OCI-LY7 (cell line): Measurements from ENCODE around the gene GRID1. TPM values are rescaled to one million over a fixed set of nuclear protein-coding genes. Genes with fewer than 3 reads are reported as not detected.

Experiments used
- BruUV-seq: library from RNA; stranded (reverse); fragments of 400-500 nt; replicated peaks from 2 replicates; lab custom pipeline; 2021; lab: Mats Ljungman, UMichigan
- CTCF ChIA-PET: fragments of 300-600 bp; sonication (Branson Sonifier 250); formaldehyde crosslinking; loops from one replicate; lab custom pipeline; 2022; ENCODE audit warnings: antibody characterized with exemption; ENCODE audit not compliant: unreplicated experiment; lab: Charles Lee
- POLR2A ChIA-PET: fragments of 300-600 bp; sonication (Branson Sonifier 250); formaldehyde crosslinking; loops from one replicate; lab custom pipeline; 2022; ENCODE audit warnings: antibody characterized with exemption; lab: Charles Lee
- DNase-seq: peaks from one replicate; pipeline ENCODE4 v3.0.0-alpha.2; 2015; ENCODE audit warnings: low spot score
- H2AFZ ChIP-seq: fragments of 200-600 bp; sonication (generic), shearing (Covaris generic); 2 replicates; pipeline ENCODE4 v1.6.1; 2014; ENCODE audit warnings: mild to moderate bottlenecking, antibody characterized with exemption, low read length, moderate library complexity
- H3K27ac ChIP-seq: fragments of 200-600 bp; sonication (generic); 2 replicates; pipeline ENCODE4 v1.5.1; 2014; ENCODE audit warnings: mixed run types, low read depth, mild to moderate bottlenecking, moderate library complexity, low read length, inconsistent platforms; ENCODE audit not compliant: poor library complexity, severe bottlenecking
- H3K36me3 ChIP-seq: fragments of 200-600 bp; sonication (generic); 2 replicates; pipeline ENCODE4 v1.6.1; 2014; ENCODE audit warnings: mild to moderate bottlenecking, antibody characterized with exemption, low read length, moderate library complexity, mixed read lengths; ENCODE audit not compliant: insufficient read depth
- H3K4me1 ChIP-seq: fragments of 200-600 bp; sonication (generic); 2 replicates; pipeline ENCODE4 v1.5.1; 2014; ENCODE audit warnings: mild to moderate bottlenecking, low read length; ENCODE audit not compliant: insufficient read depth, poor library complexity, severe bottlenecking
- H3K4me2 ChIP-seq: fragments of 200-600 bp; sonication (generic); 2 replicates; pipeline ENCODE4 v1.6.1; 2014; ENCODE audit warnings: mild to moderate bottlenecking, low read length
- H3K4me3 ChIP-seq: fragments of 200-600 bp; sonication (generic); 2 replicates; pipeline ENCODE4 v1.5.1; 2014; ENCODE audit warnings: mild to moderate bottlenecking, low read depth, low read length; ENCODE audit not compliant: poor library complexity, severe bottlenecking
- H3K79me2 ChIP-seq: fragments of 200-600 bp; sonication (generic); 2 replicates; pipeline ENCODE4 v1.6.1; 2016; ENCODE audit warnings: low read depth, mild to moderate bottlenecking, low read length, moderate library complexity, mixed read lengths; ENCODE audit not compliant: insufficient read depth
- H3K9me2 ChIP-seq: fragments of 200-600 bp; sonication (generic); 2 replicates; pipeline ENCODE4 v1.6.1; 2016; ENCODE audit warnings: mild to moderate bottlenecking, low read length, mixed read lengths; ENCODE audit not compliant: insufficient read depth
- H3K9me3 ChIP-seq: fragments of 200-600 bp; sonication (generic); 2 replicates; pipeline ENCODE4 v1.6.1; 2014; ENCODE audit warnings: mild to moderate bottlenecking, mixed run types, low read length, mixed read lengths
- H4K20me1 ChIP-seq: fragments of 200-600 bp; sonication (generic); 2 replicates; pipeline ENCODE4 v1.6.1; 2014; ENCODE audit warnings: mild to moderate bottlenecking, antibody characterized with exemption, low read length, moderate library complexity, mixed read lengths; ENCODE audit not compliant: insufficient read depth
- CTCF ChIP-seq: fragments of 200-600 bp; sonication (generic); conservative IDR thresholded peaks from 2 replicates; pipeline ENCODE4 v1.5.1; 2014; ENCODE audit warnings: mild to moderate bottlenecking, antibody characterized with exemption, low read length, moderate library complexity, mixed read lengths
- EZH2phosphoT487 ChIP-seq: fragments of 200-600 bp; sonication (generic); IDR thresholded peaks from 2 replicates; pipeline ENCODE4 v1.6.1; 2018; ENCODE audit warnings: low read depth, borderline replicate concordance, mild to moderate bottlenecking, mixed run types, antibody characterized with exemption, low read length, moderate library complexity, mixed read lengths
- intact Hi-C: fragments of 100-400 bp; cut with micrococcal nuclease; formaldehyde crosslinking; loops from one replicate; pipeline ENCODE4 v1.10.0; 2022; ENCODE audit not compliant: unreplicated experiment
- total RNA-seq, 2 experiments: library from RNA; depleted of rRNA in 1 of 2; stranded (reverse); fragments of >200 nt in 1 of 2; shearing (Covaris generic) in 1 of 2; gene quantifications; 2 replicates each; pipeline ENCODE4 v1.2.3, GENCODE V29; 2014 to 2022

GRID1 gene
- total RNA-seq, 2 experiments from 2014 or later = 1.6 to 3.7 TPM

GRCh38 chr10:85648279-85648754, 718.3 kb downstream of the GRID1 start:
- Histone ChIP-seq H4K20me1 (no peaks in the 10 kb centered on the region), H3K27ac (no peak overlapping the region), H2AFZ (no peak overlapping the region), H3K4me2 (no peak overlapping the region), H3K9me2 (no peaks in the 10 kb centered on the region), H3K4me3 (no peak overlapping the region), H3K36me3 (no peaks in the 10 kb centered on the region), H3K4me1 (no peaks in the 10 kb centered on the region), H3K9me3 (no peaks in the 10 kb centered on the region), H3K79me2 (no peaks in the 10 kb centered on the region)
- intact Hi-C loops = no loop called here
- no TSS peak for BruUV-seq
- ChIA-PET POLR2A (no interaction called here), CTCF (no interaction called here)
- DNase-seq = no peak
- TF ChIP-seq EZH2phosphoT487 (no peak), CTCF (no peak)

- H3K4me1 ChIP-seq = no peaks in the 10 kb centered on the region
- intact Hi-C loops = no loop called here
- no peaks in the 10 kb centered on the region for H3K36me3 ChIP-seq
- BruUV-seq = no TSS peak
- CTCF ChIA-PET = no interaction called here
- no peaks in the 10 kb centered on the region for H3K9me2 ChIP-seq
- H3K27ac ChIP-seq = no peak overlapping the region
- H3K9me3 ChIP-seq = no peaks in the 10 kb centered on the region
- DNase-seq = no peak
- H3K4me2 ChIP-seq = no peak overlapping the region
- no peaks in the 10 kb centered on the region for H4K20me1 ChIP-seq
- no peak overlapping the region for H3K4me3 ChIP-seq
- POLR2A ChIA-PET = no interaction called here
- TF ChIP-seq CTCF = no peak
- TF ChIP-seq EZH2phosphoT487 = no peak
- no peak overlapping the region for H2AFZ ChIP-seq
- H3K79me2 ChIP-seq = no peaks in the 10 kb centered on the region
Measured at GRCh38 chr10:85647741-85648140, 718.9 kb downstream of the GRID1 start.

- BruUV-seq = no TSS peak
- Histone ChIP-seq H3K4me1 (no peaks in the 10 kb centered on the region), H2AFZ (no peak overlapping the region), H3K9me2 (no peaks in the 10 kb centered on the region), H4K20me1 (no peaks in the 10 kb centered on the region), H3K79me2 (no peaks in the 10 kb centered on the region), H3K36me3 (no peaks in the 10 kb centered on the region), H3K4me2 (no peak overlapping the region), H3K4me3 (no peak overlapping the region), H3K9me3 (no peaks in the 10 kb centered on the region), H3K27ac (no peak overlapping the region)
- DNase-seq = no peak
- ChIA-PET POLR2A (no interaction called here), CTCF (no interaction called here)
- intact Hi-C loops = no loop called here
- TF ChIP-seq CTCF (no peak), EZH2phosphoT487 (no peak)
Measured at GRCh38 chr10:85645926-85646711, 720.5 kb downstream of the GRID1 start.
